ENCODE results near the gene RSF1. TPM values are rescaled to one million over a fixed set of nuclear protein-coding genes. Genes with fewer than 3 reads are reported as not detected.

Gene RSF1
- total RNA-seq, 1 experiment from 2014 or later, result 62.0 TPM

DNA sequence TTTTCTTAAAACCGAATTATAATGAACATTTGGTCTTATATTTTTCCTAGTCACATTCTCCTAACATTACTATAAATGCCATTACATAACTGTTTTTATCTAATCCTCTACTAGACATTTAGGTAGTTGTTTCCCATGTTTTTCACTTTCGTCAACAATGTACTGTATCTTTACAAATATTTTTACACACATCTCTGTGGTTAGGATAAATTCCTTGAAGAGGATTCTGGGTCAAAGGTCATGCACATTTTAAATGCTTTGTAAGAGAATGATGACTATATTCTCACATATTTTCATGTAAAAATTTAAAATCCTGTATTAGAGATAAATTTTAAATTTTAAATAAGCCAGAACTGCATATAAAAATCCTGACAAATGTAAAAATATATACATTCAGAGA, 121.6 kb downstream of the RSF1 start:
- H3K4me1 Mint-ChIP-seq (ENCODE audit: insufficient read depth, unreplicated experiment), result no peaks in the 10 kb centered on the region
- no peaks in the 10 kb centered on the region for H3K27me3 Mint-ChIP-seq (ENCODE audit: insufficient read depth, unreplicated experiment)
- H3K4me3 Mint-ChIP-seq (ENCODE audit: unreplicated experiment), result no peak overlapping the region
- POLR2A ChIA-PET, result interaction anchor here (0.7 kb wide), 1 partner anchor 36 kb away, joined by 3 read pairs; no protein-coding TSS in a partner anchor
- peaks cover 44% of the 10 kb centered on the region for H3K36me3 Mint-ChIP-seq (ENCODE audit: insufficient read depth, unreplicated experiment)
- no peak overlapping the region for H3K27ac Mint-ChIP-seq (ENCODE audit: low read depth, unreplicated experiment)
- intact Hi-C loops (cut with micrococcal nuclease), result no loop called here
- CTCF ChIA-PET, result interaction anchor here (0.7 kb wide), 1 partner anchor 38 kb away, joined by 4 read pairs; no protein-coding TSS in a partner anchor
- no TSS peak for BruUV-seq (replicated peaks)
- TF ChIP-seq CTCF (IDR thresholded peaks at IDR 0.05; ENCODE audit: unreplicated experiment), result no peak
- H3K9me3 Mint-ChIP-seq (ENCODE audit: unreplicated experiment), result no peaks in the 10 kb centered on the region
- DNase-seq (ENCODE audit: unreplicated experiment), result no peak

- intact Hi-C loops (cut with micrococcal nuclease), result no loop called here
- peaks cover 43% of the 10 kb centered on the region for H3K36me3 Mint-ChIP-seq (ENCODE audit: insufficient read depth, unreplicated experiment)
Measured at GRCh38 chr11:77697865-77698264, 122.7 kb downstream of the RSF1 start.

DNA sequence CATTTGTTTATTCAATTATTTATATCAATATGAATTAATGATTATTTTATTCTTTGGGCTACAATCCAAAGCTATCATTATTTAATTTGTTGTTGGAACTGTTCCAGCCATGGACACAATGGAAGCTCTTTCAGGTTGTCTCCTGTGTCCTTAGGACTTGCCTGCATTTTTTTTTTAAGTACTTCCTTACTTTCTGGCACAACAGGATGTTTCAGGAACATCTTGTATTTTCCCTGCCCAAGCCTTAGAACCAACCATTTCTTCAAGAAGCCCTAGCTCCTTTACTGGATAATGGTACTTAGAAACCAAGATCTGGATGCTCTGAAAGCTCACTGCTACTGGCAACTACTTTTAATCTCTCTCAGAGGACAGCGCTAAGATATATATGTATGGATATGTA, 125.1 kb downstream of the RSF1 start:
- ChIA-PET CTCF (interaction anchor here (0.6 to 0.8 kb wide), 2 partner anchors 10 to 869 kb away, joined by 3 read pairs; no protein-coding TSS in a partner anchor), POLR2A (interaction anchor here (0.7 kb wide), 1 partner anchor 126 kb away, joined by 4 read pairs; no protein-coding TSS in a partner anchor)
- Mint-ChIP-seq H3K27me3 (ENCODE audit: insufficient read depth, unreplicated experiment) (no peaks in the 10 kb centered on the region), H3K27ac (ENCODE audit: low read depth, unreplicated experiment) (no peak overlapping the region), H3K4me3 (ENCODE audit: unreplicated experiment) (no peak overlapping the region), H3K36me3 (ENCODE audit: insufficient read depth, unreplicated experiment) (peaks cover 59% of the 10 kb centered on the region), H3K9me3 (ENCODE audit: unreplicated experiment) (no peaks in the 10 kb centered on the region), H3K4me1 (ENCODE audit: insufficient read depth, unreplicated experiment) (no peaks in the 10 kb centered on the region)
- no TSS peak for BruUV-seq (replicated peaks)
- intact Hi-C loops (cut with micrococcal nuclease), result no loop called here
- no peak for TF ChIP-seq CTCF (IDR thresholded peaks at IDR 0.05; ENCODE audit: unreplicated experiment)
- no peak for DNase-seq (ENCODE audit: unreplicated experiment)

More at GRCh38 chr11:77697865-77698264, 122.7 kb downstream of the RSF1 start:
- CTCF ChIA-PET, result interaction anchor here (0.8 to 1.0 kb wide), 3 partner anchors 8 to 33 kb away, joined by 3 to 4 read pairs (median 3); no protein-coding TSS in a partner anchor
- no peaks in the 10 kb centered on the region for H3K27me3 Mint-ChIP-seq (ENCODE audit: insufficient read depth, unreplicated experiment)
- no TSS peak for BruUV-seq (replicated peaks)
- TF ChIP-seq CTCF (IDR thresholded peaks at IDR 0.05; ENCODE audit: unreplicated experiment), result no peak
- no peaks in the 10 kb centered on the region for H3K9me3 Mint-ChIP-seq (ENCODE audit: unreplicated experiment)
- H3K27ac Mint-ChIP-seq (ENCODE audit: low read depth, unreplicated experiment), result no peak overlapping the region
- no peak for DNase-seq (ENCODE audit: unreplicated experiment)
- H3K4me3 Mint-ChIP-seq (ENCODE audit: unreplicated experiment), result no peak overlapping the region
- H3K4me1 Mint-ChIP-seq (ENCODE audit: insufficient read depth, unreplicated experiment), result no peaks in the 10 kb centered on the region
- POLR2A ChIA-PET, result interaction anchor here (0.8 kb wide), 1 partner anchor 16 kb away, joined by 4 read pairs; no protein-coding TSS in a partner anchor

DNA sequence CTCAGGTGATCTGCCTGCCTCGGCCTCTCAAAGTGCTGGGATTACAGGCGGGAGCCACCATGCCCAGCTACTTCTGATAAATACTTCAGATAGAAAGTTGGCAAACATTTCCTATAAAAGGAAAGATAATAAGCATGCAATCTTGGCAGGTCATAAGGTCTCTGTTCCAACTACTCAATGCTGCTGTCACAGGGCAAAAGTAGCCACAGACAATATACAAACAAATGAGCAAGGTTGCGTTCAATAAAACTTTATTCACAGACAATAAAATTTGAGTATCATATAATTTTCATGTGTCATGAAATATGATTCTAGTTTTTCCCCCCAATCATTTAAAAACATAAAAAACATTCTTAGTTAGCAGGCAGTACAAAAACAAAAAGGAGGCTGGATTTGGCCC, 129.9 kb downstream of the RSF1 start:
- no peaks in the 10 kb centered on the region for H3K4me1 Mint-ChIP-seq (ENCODE audit: insufficient read depth, unreplicated experiment)
- H3K27ac Mint-ChIP-seq (ENCODE audit: low read depth, unreplicated experiment), result no peak overlapping the region
- ChIA-PET CTCF (no interaction called here), POLR2A (no interaction called here)
- BruUV-seq (replicated peaks), result no TSS peak
- no peaks in the 10 kb centered on the region for H3K27me3 Mint-ChIP-seq (ENCODE audit: insufficient read depth, unreplicated experiment)
- intact Hi-C loops (cut with micrococcal nuclease), result no loop called here
- H3K36me3 Mint-ChIP-seq (ENCODE audit: insufficient read depth, unreplicated experiment), result peaks cover 55% of the 10 kb centered on the region
- no peaks in the 10 kb centered on the region for H3K9me3 Mint-ChIP-seq (ENCODE audit: unreplicated experiment)
- no peak for TF ChIP-seq CTCF (IDR thresholded peaks at IDR 0.05; ENCODE audit: unreplicated experiment)
- no peak for DNase-seq (ENCODE audit: unreplicated experiment)
- H3K4me3 Mint-ChIP-seq (ENCODE audit: unreplicated experiment), result no peak overlapping the region
